HEK293 (cell line): ENCODE results near the gene DAAM1.

Experiments used
- CTCF ChIA-PET: fragments of 350-600 bp; formaldehyde crosslinking; extraction: SDS; loops from one replicate; lab custom pipeline; 2021; ENCODE audit warnings: antibody characterized with exemption; lab: Yijun Ruan, JAX
- POLR2A ChIA-PET: fragments of 300-600 bp; formaldehyde crosslinking; extraction: SDS; loops from one replicate; lab custom pipeline; 2020; ENCODE audit warnings: antibody characterized with exemption, inconsistent platforms; lab: Yijun Ruan, JAX
- H3K27ac ChIP-seq: fragments of 200-500 bp; sonication (Bioruptor generic); 2 replicates; pipeline ENCODE4 v1.5.1; 2014; ENCODE audit warnings: low read depth, low read length, control low read depth, inconsistent platforms; ENCODE audit errors: extremely low read depth
- H3K36me3 ChIP-seq, 2 experiments: fragments of 200-500 bp in 1 of 2; sonication (Bioruptor generic) in 1 of 2; 1 replicate in 1 of 2; 2 replicates in 1 of 2; pipeline ENCODE4 v1.5.1; 2014 to 2017; ENCODE audit warnings: inconsistent platforms in 2 of 2, low read length in 2 of 2; ENCODE audit not compliant: control insufficient read depth in 2 of 2, insufficient read depth in 1 of 2
- H3K4me1 ChIP-seq: fragments of 200-500 bp; sonication (Bioruptor generic); 2 replicates; pipeline ENCODE4 v1.5.1; 2014; ENCODE audit warnings: mild to moderate bottlenecking, low read length, inconsistent platforms; ENCODE audit not compliant: control insufficient read depth, insufficient read depth
- H3K4me3 ChIP-seq: 2 replicates; pipeline ENCODE4 v1.5.1; 2011; ENCODE audit warnings: low read depth, mild to moderate bottlenecking, control low read depth, low read length, moderate library complexity
- H3K9me3 ChIP-seq: fragments of 200-500 bp; sonication (Bioruptor generic); 2 replicates; pipeline ENCODE4 v1.5.1; 2014; ENCODE audit warnings: low read depth, low read length, inconsistent platforms; ENCODE audit not compliant: control insufficient read depth, insufficient read depth
- KLF9 ChIP-seq: fragments of 450-650 bp; formaldehyde crosslinking; IDR thresholded peaks from 2 replicates; pipeline ENCODE4 v1.5.1; 2016; ENCODE audit warnings: missing biosample characterization, missing genetic modification characterization, low read depth
- MZF1 ChIP-seq: fragments of 450-650 bp; formaldehyde crosslinking; IDR thresholded peaks from 2 replicates; pipeline ENCODE4 v1.5.1; 2017; ENCODE audit warnings: missing biosample characterization, missing genetic modification characterization, borderline replicate concordance
- OSR2 ChIP-seq: fragments of 450-650 bp; formaldehyde crosslinking; IDR thresholded peaks from 2 replicates; pipeline ENCODE4 v1.5.1; 2016; ENCODE audit warnings: missing biosample characterization, missing genetic modification characterization
- SP3 ChIP-seq: fragments of 450-650 bp; formaldehyde crosslinking; IDR thresholded peaks from 2 replicates; pipeline ENCODE4 v1.5.1; 2016; ENCODE audit warnings: missing biosample characterization, missing genetic modification characterization
- ZBTB17 ChIP-seq: fragments of 450-650 bp; formaldehyde crosslinking; IDR thresholded peaks from 2 replicates; pipeline ENCODE4 v1.5.1; 2016; ENCODE audit warnings: missing biosample characterization, missing genetic modification characterization
- ZBTB20 ChIP-seq: fragments of 450-650 bp; formaldehyde crosslinking; IDR thresholded peaks from 2 replicates; pipeline ENCODE4 v1.5.1; 2016; ENCODE audit warnings: missing biosample characterization, missing genetic modification characterization
- ZBTB48 ChIP-seq: fragments of 450-650 bp; formaldehyde crosslinking; IDR thresholded peaks from 2 replicates; pipeline ENCODE4 v1.5.1; 2016; ENCODE audit warnings: missing biosample characterization, missing genetic modification characterization
- ZFP3 ChIP-seq: fragments of 450-650 bp; formaldehyde crosslinking; IDR thresholded peaks from 2 replicates; pipeline ENCODE4 v1.5.1; 2016; ENCODE audit warnings: low read depth, missing biosample characterization, missing genetic modification characterization
- ZIC2 ChIP-seq: fragments of 450-650 bp; formaldehyde crosslinking; IDR thresholded peaks from 2 replicates; pipeline ENCODE4 v1.5.1; 2016; ENCODE audit warnings: missing biosample characterization, missing genetic modification characterization
- ZNF138 ChIP-seq: fragments of 450-650 bp; formaldehyde crosslinking; IDR thresholded peaks from 2 replicates; pipeline ENCODE4 v1.5.1; 2016; ENCODE audit warnings: missing biosample characterization, missing genetic modification characterization, borderline replicate concordance
- ZNF146 ChIP-seq: fragments of 450-650 bp; formaldehyde crosslinking; IDR thresholded peaks from 2 replicates; pipeline ENCODE4 v1.5.1; 2016; ENCODE audit warnings: missing biosample characterization, missing genetic modification characterization
- ZNF174 ChIP-seq: fragments of 450-650 bp; formaldehyde crosslinking; IDR thresholded peaks from 2 replicates; pipeline ENCODE4 v1.5.0; 2017; ENCODE audit warnings: missing biosample characterization, mild to moderate bottlenecking, missing genetic modification characterization
- ZNF221 ChIP-seq: fragments of 450-650 bp; formaldehyde crosslinking; IDR thresholded peaks from 2 replicates; pipeline ENCODE4 v1.5.1; 2017; ENCODE audit warnings: missing biosample characterization, missing genetic modification characterization, borderline replicate concordance
- ZNF24 ChIP-seq: fragments of 450-650 bp; formaldehyde crosslinking; IDR thresholded peaks from 2 replicates; pipeline ENCODE4 v1.5.1; 2016; ENCODE audit warnings: missing biosample characterization, missing genetic modification characterization
- ZNF292 ChIP-seq: fragments of 450-650 bp; formaldehyde crosslinking; IDR thresholded peaks from 2 replicates; pipeline ENCODE4 v1.5.1; 2016; ENCODE audit warnings: low read depth, missing biosample characterization, missing genetic modification characterization, borderline replicate concordance
- ZNF335 ChIP-seq: fragments of 450-650 bp; formaldehyde crosslinking; conservative IDR thresholded peaks from 2 replicates; pipeline ENCODE4 v1.5.1; 2016; ENCODE audit warnings: missing biosample characterization, missing genetic modification characterization
- ZNF549 ChIP-seq: fragments of 450-650 bp; IDR thresholded peaks from 2 replicates; pipeline ENCODE4 v1.5.1; 2018; ENCODE audit warnings: missing biosample characterization, missing genetic modification characterization, mild to moderate bottlenecking, inconsistent platforms, moderate library complexity
- ZNF677 ChIP-seq: fragments of 450-650 bp; IDR thresholded peaks from 2 replicates; pipeline ENCODE4 v1.5.0; 2018; ENCODE audit warnings: missing biosample characterization, mild to moderate bottlenecking, missing genetic modification characterization, moderate library complexity
- ZNF830 ChIP-seq: fragments of 450-650 bp; IDR thresholded peaks from 2 replicates; pipeline ENCODE4 v1.5.0; 2018; ENCODE audit warnings: missing biosample characterization, missing genetic modification characterization, low read depth, mild to moderate bottlenecking, moderate library complexity
- TF ChIP-seq, protein P1 (sequence below): fragments of 450-650 bp; formaldehyde crosslinking; IDR thresholded peaks from 2 replicates; pipeline ENCODE4 v1.5.1; 2016; ENCODE audit warnings: missing biosample characterization, missing genetic modification characterization
- TF ChIP-seq, protein P2 (sequence below): fragments of 450-650 bp; formaldehyde crosslinking; IDR thresholded peaks from 2 replicates; pipeline ENCODE4 v1.5.1; 2016; ENCODE audit warnings: missing biosample characterization, missing genetic modification characterization, borderline replicate concordance
- TF ChIP-seq, protein P3 (sequence below): fragments of 450-650 bp; formaldehyde crosslinking; IDR thresholded peaks from 2 replicates; pipeline ENCODE4 v1.5.1; 2016; ENCODE audit warnings: missing biosample characterization, missing genetic modification characterization
- TF ChIP-seq, protein P4 (sequence below): fragments of 450-650 bp; IDR thresholded peaks from 2 replicates; pipeline ENCODE4 v1.5.1; 2018; ENCODE audit warnings: missing biosample characterization, mild to moderate bottlenecking, missing genetic modification characterization
- TF ChIP-seq, protein P5 (sequence below): fragments of 450-650 bp; formaldehyde crosslinking; IDR thresholded peaks from 2 replicates; pipeline ENCODE4 v1.5.1; 2016; ENCODE audit warnings: missing biosample characterization, missing genetic modification characterization
- TF ChIP-seq, protein P6 (sequence below): fragments of 450-650 bp; formaldehyde crosslinking; IDR thresholded peaks from 2 replicates; pipeline ENCODE4 v1.5.1; 2016; ENCODE audit warnings: missing biosample characterization, missing genetic modification characterization
- TF ChIP-seq, protein P7 (sequence below): fragments of 450-650 bp; formaldehyde crosslinking; IDR thresholded peaks from 2 replicates; pipeline ENCODE4 v1.5.1; 2016; ENCODE audit warnings: missing biosample characterization, missing genetic modification characterization

The DAAM1 gene

DNA sequence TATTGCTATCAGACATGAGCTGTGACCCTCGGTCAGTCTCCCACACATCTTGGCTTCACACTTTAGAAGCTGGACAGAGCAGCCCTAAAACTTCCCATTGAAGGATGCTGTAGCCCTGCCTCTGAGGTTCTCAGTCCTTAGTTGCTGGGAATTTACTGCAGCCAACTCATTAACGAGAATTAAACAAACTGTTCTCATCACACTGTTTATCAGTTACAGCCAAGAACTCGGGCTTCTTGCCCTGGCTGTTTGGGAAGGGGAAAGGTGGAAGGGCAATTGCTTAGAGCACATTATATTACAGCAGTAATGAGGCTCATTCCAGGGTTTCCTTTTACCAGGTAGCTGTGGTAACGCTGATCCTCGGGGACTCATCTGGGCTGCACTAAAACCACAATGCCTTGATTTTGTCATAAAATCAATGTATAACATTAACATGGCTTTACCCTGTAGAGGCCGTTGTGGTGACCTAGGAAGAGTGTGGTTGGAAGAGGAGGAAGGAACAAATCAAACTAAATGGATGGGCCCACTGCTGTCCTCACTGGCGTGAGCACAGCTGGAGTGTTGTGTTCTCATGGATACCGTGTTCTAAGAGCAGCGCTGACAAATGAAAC, 189.6 kb downstream of the DAAM1 start:
- POLR2A ChIA-PET: no interaction called here
- H3K4me3 ChIP-seq: no peak overlapping the region
- peaks cover 2% of the 10 kb centered on the region; the same call in 1 of the 2 replicates for H3K4me1 ChIP-seq
- no peaks in the 10 kb centered on the region for H3K9me3 ChIP-seq
- H3K27ac ChIP-seq: no peak overlapping the region
- CTCF ChIA-PET: interaction anchor here (1.1 kb wide), 1 partner anchor 199 kb away, joined by 4 read pairs; no protein-coding TSS in a partner anchor
- no peaks in the 10 kb centered on the region for H3K36me3 ChIP-seq
- TF ChIP-seq ZNF146 (no peak), ZBTB20 (tag by site-specific recombination) (peak; percentile 46), ZNF221 (tag by site-specific recombination) (no peak), ZNF677 (no peak), ZNF24 (no peak), ZNF549 (tag by site-specific recombination) (no peak), ZNF335 (tag by site-specific recombination) (no peak), ZFP3 (tag by site-specific recombination) (no peak), ZNF292 (tag by site-specific recombination) (no peak), ZNF174 (tag by site-specific recombination) (no peak), ZIC2 (tag by site-specific recombination) (peak; percentile 56), ZBTB17 (tag by site-specific recombination) (no peak), ZNF830 (tag by site-specific recombination) (no peak), OSR2 (peak; percentile 58; the same call in 1 of the 2 replicates), KLF9 (tag by site-specific recombination) (no peak), ZNF138 (no peak), ZBTB48 (tag by site-specific recombination) (no peak), SP3 (tag by site-specific recombination) (no peak), MZF1 (tag by site-specific recombination) (no peak)
- TF ChIP-seq, protein P1, sequence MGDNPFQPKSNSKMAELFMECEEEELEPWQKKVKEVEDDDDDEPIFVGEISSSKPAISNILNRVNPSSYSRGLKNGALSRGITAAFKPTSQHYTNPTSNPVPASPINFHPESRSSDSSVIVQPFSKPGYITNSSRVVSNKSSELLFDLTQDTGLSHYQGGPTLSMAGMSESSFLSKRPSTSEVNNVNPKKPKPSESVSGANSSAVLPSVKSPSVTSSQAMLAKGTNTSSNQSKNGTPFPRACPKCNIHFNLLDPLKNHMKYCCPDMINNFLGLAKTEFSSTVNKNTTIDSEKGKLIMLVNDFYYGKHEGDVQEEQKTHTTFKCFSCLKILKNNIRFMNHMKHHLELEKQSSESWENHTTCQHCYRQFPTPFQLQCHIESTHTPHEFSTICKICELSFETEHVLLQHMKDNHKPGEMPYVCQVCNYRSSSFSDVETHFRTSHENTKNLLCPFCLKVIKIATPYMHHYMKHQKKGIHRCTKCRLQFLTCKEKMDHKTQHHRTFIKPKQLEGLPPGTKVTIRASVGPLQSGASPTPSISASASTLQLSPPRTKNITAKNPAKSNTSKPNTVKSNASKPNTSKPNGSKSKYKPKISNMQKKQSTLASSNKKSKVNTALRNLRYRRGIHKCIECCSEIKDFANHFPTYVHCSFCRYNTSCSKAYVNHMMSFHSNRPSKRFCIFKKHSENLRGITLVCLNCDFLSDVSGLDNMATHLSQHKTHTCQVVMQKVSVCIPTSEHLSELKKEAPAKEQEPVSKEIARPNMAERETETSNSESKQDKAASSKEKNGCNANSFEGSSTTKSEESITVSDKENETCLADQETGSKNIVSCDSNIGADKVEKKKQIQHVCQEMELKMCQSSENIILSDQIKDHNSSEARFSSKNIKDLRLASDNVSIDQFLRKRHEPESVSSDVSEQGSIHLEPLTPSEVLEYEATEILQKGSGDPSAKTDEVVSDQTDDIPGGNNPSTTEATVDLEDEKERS (tag by site-specific recombination): no peak
- TF ChIP-seq, protein P2, sequence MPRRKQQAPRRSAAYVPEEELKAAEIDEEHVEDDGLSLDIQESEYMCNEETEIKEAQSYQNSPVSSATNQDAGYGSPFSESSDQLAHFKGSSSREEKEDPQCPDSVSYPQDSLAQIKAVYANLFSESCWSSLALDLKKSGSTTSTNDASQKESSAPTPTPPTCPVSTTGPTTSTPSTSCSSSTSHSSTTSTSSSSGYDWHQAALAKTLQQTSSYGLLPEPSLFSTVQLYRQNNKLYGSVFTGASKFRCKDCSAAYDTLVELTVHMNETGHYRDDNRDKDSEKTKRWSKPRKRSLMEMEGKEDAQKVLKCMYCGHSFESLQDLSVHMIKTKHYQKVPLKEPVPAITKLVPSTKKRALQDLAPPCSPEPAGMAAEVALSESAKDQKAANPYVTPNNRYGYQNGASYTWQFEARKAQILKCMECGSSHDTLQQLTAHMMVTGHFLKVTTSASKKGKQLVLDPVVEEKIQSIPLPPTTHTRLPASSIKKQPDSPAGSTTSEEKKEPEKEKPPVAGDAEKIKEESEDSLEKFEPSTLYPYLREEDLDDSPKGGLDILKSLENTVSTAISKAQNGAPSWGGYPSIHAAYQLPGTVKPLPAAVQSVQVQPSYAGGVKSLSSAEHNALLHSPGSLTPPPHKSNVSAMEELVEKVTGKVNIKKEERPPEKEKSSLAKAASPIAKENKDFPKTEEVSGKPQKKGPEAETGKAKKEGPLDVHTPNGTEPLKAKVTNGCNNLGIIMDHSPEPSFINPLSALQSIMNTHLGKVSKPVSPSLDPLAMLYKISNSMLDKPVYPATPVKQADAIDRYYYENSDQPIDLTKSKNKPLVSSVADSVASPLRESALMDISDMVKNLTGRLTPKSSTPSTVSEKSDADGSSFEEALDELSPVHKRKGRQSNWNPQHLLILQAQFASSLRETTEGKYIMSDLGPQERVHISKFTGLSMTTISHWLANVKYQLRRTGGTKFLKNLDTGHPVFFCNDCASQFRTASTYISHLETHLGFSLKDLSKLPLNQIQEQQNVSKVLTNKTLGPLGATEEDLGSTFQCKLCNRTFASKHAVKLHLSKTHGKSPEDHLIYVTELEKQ (tag by site-specific recombination): no peak
- TF ChIP-seq, protein P3, sequence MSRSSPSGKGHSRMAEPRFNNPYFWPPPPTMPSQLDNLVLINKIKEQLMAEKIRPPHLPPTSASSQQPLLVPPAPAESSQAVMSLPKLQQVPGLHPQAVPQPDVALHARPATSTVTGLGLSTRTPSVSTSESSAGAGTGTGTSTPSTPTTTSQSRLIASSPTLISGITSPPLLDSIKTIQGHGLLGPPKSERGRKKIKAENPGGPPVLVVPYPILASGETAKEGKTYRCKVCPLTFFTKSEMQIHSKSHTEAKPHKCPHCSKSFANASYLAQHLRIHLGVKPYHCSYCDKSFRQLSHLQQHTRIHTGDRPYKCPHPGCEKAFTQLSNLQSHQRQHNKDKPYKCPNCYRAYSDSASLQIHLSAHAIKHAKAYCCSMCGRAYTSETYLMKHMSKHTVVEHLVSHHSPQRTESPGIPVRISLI: no peak
- TF ChIP-seq, protein P4, sequence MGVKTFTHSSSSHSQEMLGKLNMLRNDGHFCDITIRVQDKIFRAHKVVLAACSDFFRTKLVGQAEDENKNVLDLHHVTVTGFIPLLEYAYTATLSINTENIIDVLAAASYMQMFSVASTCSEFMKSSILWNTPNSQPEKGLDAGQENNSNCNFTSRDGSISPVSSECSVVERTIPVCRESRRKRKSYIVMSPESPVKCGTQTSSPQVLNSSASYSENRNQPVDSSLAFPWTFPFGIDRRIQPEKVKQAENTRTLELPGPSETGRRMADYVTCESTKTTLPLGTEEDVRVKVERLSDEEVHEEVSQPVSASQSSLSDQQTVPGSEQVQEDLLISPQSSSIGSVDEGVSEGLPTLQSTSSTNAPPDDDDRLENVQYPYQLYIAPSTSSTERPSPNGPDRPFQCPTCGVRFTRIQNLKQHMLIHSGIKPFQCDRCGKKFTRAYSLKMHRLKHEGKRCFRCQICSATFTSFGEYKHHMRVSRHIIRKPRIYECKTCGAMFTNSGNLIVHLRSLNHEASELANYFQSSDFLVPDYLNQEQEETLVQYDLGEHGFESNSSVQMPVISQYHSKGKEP (tag by site-specific recombination): no peak
- TF ChIP-seq, protein P5, sequence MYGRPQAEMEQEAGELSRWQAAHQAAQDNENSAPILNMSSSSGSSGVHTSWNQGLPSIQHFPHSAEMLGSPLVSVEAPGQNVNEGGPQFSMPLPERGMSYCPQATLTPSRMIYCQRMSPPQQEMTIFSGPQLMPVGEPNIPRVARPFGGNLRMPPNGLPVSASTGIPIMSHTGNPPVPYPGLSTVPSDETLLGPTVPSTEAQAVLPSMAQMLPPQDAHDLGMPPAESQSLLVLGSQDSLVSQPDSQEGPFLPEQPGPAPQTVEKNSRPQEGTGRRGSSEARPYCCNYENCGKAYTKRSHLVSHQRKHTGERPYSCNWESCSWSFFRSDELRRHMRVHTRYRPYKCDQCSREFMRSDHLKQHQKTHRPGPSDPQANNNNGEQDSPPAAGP (tag by site-specific recombination): no peak
- TF ChIP-seq, protein P6, sequence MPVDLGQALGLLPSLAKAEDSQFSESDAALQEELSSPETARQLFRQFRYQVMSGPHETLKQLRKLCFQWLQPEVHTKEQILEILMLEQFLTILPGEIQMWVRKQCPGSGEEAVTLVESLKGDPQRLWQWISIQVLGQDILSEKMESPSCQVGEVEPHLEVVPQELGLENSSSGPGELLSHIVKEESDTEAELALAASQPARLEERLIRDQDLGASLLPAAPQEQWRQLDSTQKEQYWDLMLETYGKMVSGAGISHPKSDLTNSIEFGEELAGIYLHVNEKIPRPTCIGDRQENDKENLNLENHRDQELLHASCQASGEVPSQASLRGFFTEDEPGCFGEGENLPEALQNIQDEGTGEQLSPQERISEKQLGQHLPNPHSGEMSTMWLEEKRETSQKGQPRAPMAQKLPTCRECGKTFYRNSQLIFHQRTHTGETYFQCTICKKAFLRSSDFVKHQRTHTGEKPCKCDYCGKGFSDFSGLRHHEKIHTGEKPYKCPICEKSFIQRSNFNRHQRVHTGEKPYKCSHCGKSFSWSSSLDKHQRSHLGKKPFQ: no peak
- TF ChIP-seq, protein P7, sequence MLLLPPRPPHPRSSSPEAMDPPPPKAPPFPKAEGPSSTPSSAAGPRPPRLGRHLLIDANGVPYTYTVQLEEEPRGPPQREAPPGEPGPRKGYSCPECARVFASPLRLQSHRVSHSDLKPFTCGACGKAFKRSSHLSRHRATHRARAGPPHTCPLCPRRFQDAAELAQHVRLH (tag by site-specific recombination): no peak
